Measurements from ENCODE around the gene IGF1.

The IGF1 gene

GRCh38 chr12:102425109-102426039 lies 55.0 kb downstream of the IGF1 start:
- DNase-seq: no peak

DNA sequence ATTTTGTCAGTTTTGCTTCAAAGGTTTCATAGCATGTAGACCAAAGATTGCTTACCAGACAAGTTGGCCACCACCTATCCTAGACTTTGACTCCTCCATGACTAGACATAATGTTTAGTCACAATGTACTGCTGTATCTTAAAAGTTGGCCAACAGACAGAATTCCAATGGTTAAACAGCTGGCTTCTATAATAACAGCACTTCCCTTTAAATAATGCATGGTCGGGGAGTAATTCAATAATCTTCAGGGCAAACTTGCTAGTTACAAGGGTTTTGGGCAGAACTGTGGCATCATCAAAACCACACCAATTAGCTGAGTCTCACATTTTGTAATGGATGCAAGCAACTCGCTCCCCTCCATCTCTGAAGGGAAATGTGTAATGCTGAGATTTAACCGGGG lies 56.9 kb downstream of the IGF1 start:
- peak; percentile 3 for DNase-seq

- DNase-seq: no peak
These were observed 58.4 kb downstream of the IGF1 start for GRCh38 chr12:102421802-102422583.

- no peak for DNase-seq
These were observed 61.1 kb downstream of the IGF1 start for GRCh38 chr12:102419094-102419764.

DNA sequence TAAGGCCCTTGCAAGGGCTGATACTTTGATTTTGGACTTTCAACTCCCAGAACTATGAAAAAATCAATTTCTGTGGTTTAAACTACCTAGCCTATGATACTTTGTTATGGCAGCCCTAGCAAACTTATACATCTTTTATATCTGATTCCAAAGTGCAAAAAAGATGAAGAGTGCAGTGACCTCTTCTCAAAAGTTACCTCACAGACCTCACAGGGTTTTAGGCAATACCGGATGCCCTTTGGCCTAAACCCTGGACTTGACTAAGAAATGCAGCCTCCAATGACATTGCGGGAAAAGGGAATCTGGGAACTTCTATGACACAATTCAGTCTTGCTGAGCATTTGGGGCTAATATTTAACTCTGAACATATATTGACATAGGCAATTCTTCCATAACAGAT lies 63.3 kb downstream of the IGF1 start:
- DNase-seq: no peak

DNA sequence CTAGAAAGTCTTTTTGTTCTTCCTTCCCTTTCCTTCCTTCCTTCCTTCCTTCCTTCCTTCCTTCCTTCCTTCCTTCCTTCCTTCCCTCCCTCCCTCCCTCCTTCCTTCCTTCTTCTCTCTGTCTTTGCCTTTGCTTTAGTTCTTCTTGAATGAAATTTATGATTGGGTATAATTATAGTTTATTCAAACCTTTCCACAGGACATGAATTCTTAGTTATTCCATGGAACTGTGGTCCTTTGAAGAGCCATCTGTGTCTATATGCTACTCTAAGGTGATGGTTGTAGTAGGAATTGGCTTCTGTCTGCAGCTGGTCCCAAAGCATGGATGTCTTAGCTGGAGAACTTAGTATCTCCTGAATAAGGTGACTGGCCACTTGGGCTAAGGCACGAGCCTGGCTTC lies 64.8 kb downstream of the IGF1 start:
- DNase-seq: no peak

GRCh38 chr12:102413396-102413795 lies 67.0 kb downstream of the IGF1 start:
- no peak for DNase-seq

DNA sequence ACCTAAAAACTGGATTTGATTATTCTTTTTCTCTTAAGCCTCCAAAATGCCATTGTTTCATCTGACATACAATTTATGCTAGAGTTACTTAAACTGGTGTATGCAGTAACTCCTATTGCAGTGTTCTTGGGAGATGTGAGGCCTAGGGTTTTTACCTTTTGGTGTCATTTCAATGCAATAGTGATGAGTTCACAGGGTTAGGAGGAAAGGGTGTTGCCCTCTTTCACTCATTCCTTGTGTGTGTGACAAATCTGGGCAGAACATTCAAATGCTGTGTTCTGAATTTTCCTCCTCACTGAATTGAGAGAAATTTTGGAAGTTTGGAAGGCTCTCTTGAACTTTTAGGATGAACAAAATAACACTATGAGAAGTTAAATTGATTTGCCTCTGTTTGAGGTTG lies 69.9 kb downstream of the IGF1 start:
- no peak for DNase-seq

GRCh38 chr12:102408487-102409297 lies 71.7 kb downstream of the IGF1 start:
- no peak for DNase-seq

- peak; percentile 15 for DNase-seq
These were observed 72.4 kb downstream of the IGF1 start for GRCh38 chr12:102407776-102408486.

- no peak for DNase-seq
These were observed 74.3 kb downstream of the IGF1 start for GRCh38 chr12:102406033-102406584.

DNA sequence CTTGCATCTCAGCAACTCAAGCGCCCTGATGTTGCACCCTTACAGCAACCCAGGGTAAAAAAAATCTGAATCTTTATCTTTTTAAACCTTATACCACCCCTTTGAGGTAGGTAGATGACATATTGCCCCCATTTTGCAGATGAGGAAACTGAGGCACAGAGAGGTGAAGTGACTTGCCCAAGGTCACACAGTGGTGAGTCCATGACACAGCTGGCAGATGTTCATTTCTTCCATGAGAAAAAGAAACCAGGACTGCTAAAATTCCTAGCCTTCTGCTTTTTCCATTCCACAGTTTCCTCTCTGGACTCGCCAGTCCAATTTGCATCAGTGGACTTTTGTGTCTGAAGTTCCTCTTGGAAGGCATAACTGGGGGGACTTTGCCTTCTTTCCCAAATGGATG lies 79.3 kb downstream of the IGF1 start:
- no peak for DNase-seq

GRCh38 chr12:102399653-102400052 lies 80.7 kb downstream of the IGF1 start:
- DNase-seq: no peak

- no peak for DNase-seq
These were observed 84.1 kb downstream of the IGF1 start for GRCh38 chr12:102396276-102396675.

DNA sequence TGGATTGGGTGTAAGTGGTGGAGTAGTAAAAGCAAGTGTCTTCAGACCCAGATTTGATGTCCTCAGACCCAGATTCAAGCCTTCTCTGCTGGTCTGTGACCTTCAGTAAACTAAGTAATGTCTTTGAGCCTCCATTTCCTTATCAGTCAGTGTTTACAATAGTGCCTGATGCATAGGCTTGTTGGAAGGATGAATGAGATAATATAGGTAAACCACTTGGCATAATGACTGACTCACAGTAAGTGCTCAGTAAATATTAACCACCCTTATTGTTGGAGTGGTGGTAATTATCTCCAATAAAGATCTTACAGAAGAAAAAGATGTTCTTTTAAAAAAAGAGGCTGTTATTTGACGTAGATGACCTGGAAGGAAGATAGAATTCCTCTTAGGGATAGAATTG lies 86.2 kb downstream of the IGF1 start:
- DNase-seq: no peak

DNA sequence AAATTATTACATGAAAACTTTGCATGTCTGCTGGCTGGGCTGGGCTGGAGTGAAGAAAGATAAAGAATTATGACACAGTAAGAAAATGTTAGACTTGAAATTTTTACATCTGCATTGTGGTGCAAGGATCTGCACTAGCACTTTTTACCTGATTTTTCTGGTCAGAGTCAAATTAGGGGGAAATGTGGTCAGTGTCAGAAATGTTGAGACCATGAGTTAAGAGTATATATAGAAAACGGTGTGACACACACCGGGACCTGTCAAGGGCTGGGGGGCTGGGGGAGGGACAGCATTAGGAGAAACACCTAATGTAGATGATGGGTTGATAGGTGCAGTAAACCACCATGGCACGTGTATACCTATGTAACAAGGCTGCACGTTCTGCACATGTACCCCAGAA lies 90.3 kb downstream of the IGF1 start:
- DNase-seq: no peak

GRCh38 chr12:102388469-102388868 lies 91.9 kb downstream of the IGF1 start:
- no peak for DNase-seq

- DNase-seq: no peak
These were observed 95.0 kb downstream of the IGF1 start for GRCh38 chr12:102385343-102385742.

GRCh38 chr12:102379346-102380162 lies 100.8 kb downstream of the IGF1 start:
- no peak for DNase-seq

DNA sequence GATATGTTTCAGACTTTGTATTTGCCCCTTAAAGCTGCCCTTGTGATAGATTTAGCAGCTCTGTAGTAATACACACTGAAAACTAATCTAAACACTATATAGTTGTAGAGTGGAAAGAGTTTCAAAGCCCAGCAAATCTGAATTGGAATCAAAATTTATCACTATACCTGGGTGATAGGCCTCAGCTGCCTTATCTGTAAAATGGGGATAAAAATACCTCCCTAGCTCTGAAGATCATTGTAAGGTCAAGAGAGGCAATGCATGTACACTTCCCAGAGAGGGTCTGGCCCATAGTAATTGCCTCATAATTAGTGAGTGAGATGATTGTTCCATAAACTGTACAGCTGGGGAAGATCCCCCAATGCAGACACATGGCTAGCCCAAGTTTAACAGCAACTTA lies 103.6 kb downstream of the IGF1 start:
- DNase-seq: no peak
